GM18909 (cell line): ENCODE measurements around the gene SLC22A7.
"Not testable (repeated sequence)": the region's sequence is repeated elsewhere in the genome, so short reads cannot be mapped to it uniquely, and the experiment has no call there.

Experiments used
- ATAC-seq: cut with Tn5 transposase; IDR thresholded peaks from one replicate; pipeline ENCODE4 v1.9.1; 2021; ENCODE audit warnings: mild to moderate bottlenecking; ENCODE audit not compliant: unreplicated experiment, poor library complexity

Gene SLC22A7

GRCh38 chr6:43331470-43331869 is 33.4 kb downstream of the SLC22A7 start:
- ATAC-seq, result no peak

GRCh38 chr6:43331891-43332290 is 33.8 kb downstream of the SLC22A7 start:
- ATAC-seq, result no peak

DNA sequence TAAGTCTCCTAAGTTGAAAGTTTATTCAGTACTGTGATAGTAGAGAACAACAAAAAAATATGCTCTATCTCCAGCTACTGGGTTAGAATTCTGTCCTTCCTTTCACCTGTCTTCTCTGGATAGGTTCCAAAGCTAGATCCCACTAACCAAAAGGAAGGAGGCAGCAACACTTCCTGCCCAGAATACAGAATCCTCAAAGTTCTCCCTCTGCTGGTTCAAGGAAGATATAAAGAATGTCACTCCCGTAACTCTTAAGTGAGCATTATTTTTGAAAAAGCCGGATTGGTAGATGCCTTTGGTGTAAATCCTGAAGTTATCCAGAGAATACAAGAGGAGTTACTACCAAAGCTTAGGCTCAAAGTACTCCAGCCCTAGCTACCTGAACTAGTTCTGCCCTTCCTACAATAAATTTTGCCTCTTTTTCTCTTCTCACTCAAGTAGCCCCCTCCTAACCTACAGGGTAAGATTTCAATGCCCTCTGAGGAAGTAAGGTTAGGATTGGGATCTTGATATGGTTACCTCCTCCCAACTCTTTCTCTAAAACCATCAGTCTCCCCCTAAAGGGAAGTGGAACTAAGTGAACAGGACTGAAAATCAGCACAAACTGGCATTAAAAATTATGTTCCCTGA is 36.5 kb downstream of the SLC22A7 start:
- ATAC-seq, result no peak

DNA sequence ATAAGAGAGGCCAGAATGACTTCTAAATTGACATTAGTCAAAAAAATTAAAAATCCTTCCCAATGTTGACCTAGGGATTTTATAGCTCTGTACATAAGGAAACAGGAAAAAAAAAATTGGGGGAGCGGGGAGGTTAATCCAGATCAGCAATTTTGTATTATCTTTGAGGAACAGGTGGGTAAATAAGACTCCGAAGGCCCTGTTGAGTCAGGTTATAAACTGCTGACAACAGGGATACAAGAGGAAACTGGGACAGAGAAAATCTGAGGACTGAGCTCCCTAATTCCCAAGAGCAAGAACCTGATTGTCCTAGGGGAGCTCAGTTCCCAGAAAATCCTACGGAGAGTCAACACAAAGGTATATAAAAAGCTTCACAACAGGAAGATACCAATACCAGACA is 37.4 kb downstream of the SLC22A7 start:
- ATAC-seq, result no peak

DNA sequence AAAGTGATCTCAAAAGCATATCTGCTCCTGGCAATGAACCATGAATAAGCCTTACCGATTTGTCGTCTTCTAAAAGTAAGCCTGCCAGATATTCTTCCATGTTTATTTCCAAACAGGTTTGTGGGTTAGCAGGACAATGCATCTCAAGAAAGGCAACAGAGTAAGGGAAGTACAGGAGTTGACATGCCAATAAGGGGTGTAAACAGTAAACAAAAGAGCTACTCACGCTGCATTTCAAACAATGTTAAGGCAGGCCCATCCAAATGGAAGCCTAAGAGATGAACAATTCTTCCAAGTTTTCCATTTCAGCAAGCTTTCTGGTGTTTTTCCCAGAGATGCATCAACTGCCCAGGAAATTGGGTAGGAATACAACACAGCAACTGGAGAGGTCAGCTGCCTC is 38.3 kb downstream of the SLC22A7 start:
- ATAC-seq, result no peak

- ATAC-seq, result peak; percentile 59
Measured at GRCh38 chr6:43338243-43338642, 40.2 kb downstream of the SLC22A7 start.

DNA sequence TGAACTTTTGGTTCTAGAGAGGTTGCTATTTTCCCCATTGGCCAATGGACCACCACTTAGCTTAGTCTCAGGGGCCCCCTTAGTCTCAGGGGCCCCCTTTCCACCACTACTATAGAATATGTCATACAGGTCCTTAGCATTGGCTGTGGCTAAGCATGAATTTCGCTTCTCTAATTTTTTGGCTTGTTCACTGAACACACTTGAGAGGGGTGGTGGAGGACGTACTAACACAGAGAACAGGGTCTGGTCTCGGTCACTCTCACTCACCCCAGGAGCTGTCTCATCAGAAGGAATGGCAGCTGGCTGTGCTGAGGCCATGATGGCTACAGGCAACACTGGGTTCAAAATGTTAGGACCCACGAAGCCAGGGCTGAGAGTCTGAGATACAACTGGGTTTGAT is 41.1 kb downstream of the SLC22A7 start:
- peak; percentile 82 for ATAC-seq

GRCh38 chr6:43346243-43346642 is 48.2 kb downstream of the SLC22A7 start:
- not testable (repeated sequence) for ATAC-seq

DNA sequence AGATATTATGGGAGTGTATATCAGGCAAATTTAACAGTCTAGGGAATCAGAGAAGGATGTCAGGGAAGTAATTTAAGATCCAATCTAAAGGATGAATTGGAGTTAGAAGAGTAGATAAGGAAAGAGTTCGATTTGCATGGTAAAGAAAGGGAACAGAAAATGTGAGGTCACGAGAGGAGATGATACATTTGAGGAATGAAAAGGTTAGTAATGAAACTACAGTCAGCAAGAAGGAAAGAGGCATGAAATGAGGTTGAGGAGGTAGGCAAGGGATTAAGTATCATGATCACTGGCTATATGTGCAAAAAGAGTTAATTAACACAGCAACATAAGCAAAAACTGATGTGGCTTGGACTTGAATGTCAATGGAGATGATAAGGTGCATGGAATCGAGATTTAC is 49.0 kb downstream of the SLC22A7 start:
- no peak for ATAC-seq

DNA sequence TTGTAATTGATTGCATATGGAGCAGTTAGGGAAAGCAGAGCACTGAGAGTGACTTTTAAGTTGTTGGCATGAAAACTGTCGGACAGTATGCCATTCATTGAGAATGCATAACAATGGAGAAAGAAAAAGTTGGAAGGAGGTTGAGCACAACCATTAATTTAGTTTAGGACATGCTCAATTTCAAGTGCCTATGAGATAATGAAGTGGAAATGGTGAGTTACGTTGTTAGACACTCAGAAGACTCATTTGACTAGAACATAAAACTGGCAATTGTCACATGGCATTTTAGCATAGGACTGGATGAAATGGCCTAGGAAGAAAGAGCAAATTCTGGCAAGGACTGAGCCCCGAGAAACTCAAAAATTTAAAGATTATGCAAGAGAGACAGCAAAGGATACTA is 49.4 kb downstream of the SLC22A7 start:
- ATAC-seq, result no peak

- ATAC-seq, result not testable (repeated sequence)
Measured at GRCh38 chr6:43351951-43352350, 53.9 kb downstream of the SLC22A7 start.
